ENCODE measurements around the gene CHI3L1.

CHI3L1 gene

DNA sequence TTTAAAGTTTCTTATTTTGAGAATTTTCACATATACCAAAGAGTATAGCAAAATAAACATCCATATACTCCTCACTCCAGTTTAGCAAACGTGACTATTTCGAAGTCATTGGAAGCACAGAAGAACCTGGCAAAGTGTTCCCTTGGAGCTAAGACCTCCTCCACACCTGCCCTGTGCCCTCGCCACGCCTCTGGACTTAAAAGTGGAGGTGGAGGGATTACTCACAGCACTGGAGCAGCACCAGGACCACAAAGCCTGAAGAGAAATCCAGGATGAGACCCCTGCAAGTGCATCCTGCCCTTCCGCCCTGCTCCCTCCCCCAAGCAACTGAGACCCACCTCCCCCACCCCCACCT lies 436 bp downstream of the CHI3L1 start:
- no peak for DNase-seq (ENCODE audit: extremely low read depth, low read depth)
- no peak for TF ChIP-seq CTCF (IDR thresholded peaks at IDR 0.05; ENCODE audit: low read depth, low read length)

- no peak for TF ChIP-seq CTCF (IDR thresholded peaks at IDR 0.05; ENCODE audit: low read depth, low read length)
- no peak for DNase-seq (ENCODE audit: extremely low read depth, low read depth)
Observed at GRCh38 chr1:203185585-203185984, 919 bp downstream of the CHI3L1 start.

- no peak for DNase-seq (ENCODE audit: extremely low read depth, low read depth)
- TF ChIP-seq CTCF (IDR thresholded peaks at IDR 0.05; ENCODE audit: low read depth, low read length), result no peak
Observed at GRCh38 chr1:203185061-203185461, 1.4 kb downstream of the CHI3L1 start.

DNA sequence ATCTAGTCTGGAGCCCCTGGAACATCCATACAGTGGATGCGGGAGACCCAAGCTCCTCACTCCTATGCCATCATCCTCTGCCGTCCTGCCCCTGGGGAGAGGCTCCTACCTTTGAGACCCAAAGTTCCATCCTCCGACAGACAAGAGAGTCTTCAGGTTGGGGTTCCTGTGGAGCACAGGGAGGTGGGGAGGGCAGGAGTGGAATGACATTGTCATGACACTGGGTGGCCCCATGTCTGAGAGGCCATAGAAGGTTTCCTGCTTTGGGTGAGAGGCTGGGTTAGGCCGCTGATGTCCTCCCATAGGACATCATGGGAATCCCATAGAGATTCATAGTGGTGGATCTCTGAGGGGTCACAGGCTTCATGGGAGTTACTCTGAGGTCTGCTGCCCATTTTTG lies 2.0 kb downstream of the CHI3L1 start:
- no peak for TF ChIP-seq CTCF (IDR thresholded peaks at IDR 0.05; ENCODE audit: low read depth, low read length)
- DNase-seq (ENCODE audit: extremely low read depth, low read depth), result no peak

- no peak for DNase-seq (ENCODE audit: extremely low read depth, low read depth)
- TF ChIP-seq CTCF (IDR thresholded peaks at IDR 0.05; ENCODE audit: low read depth, low read length), result no peak
Observed at GRCh38 chr1:203183828-203184227, 2.7 kb downstream of the CHI3L1 start.

DNA sequence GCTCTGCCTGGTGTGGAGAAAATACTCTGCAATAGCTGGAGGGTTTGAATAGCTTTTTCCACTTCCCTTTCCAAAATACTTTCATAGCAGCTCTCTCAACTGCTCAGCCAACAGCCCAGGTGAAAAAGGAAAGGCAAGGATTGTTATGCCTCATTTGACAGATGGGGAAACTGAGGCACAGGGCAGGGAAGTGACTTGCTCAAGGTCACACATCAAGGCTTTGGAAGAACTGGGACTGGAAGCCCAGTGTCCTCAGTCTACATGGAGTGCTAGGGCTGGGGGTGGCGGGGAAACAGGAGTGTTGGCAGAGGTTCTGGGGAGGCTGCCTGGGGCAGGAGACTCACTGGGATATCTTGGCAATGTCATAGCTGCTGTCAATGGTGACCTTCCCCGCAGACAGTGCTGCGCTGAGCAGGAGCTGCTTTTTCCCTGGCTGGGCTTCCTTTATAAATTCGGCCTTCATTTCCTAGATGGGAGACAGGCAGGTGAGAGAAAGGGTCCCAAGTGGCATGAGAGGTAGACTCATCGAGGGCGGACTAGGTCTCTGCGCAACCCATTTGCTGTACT lies 4.0 kb downstream of the CHI3L1 start:
- no peak for DNase-seq (ENCODE audit: extremely low read depth, low read depth)
- no peak for TF ChIP-seq CTCF (IDR thresholded peaks at IDR 0.05; ENCODE audit: low read depth, low read length)

DNA sequence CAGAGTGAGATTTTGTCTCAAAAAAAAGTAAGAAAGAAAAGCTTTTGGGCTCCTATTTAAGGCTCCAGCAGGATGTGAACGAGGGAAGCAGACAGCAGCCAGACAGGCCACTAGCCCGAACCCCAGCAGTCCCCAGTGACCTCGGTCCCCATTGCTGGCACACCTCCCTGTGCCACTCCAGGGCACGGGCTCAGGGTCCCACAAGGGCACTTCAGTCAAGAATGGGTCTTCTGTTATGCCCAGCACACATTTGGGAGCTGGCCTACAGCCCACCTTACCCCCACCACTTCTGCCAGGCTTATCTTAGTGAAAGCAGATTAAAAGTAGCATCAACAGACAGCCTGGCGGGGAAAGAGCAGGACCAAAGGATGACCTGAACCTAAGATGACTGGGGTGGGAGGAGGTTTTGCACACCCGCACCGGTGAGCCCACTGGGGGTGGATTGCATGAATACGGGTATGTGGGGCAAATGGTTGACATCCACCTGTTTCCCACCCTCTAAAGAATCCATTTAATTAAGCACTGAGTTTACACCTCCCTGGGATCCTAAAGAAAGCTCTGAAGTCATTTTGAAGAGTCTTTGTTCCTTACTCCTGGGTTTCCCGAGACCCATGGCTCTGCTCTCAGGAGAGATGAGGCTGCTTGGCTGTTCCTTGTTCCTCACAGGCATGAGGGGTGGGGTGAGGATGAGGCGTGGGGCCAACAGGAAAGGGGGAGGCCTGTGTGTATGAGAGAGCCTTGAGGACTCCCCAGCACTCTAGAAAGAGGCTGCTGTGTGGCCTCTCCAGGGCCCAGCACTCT lies 4.7 kb downstream of the CHI3L1 start:
- TF ChIP-seq CTCF (IDR thresholded peaks at IDR 0.05; ENCODE audit: low read depth, low read length), result no peak
- DNase-seq (ENCODE audit: extremely low read depth, low read depth), result no peak
